Measurements from ENCODE around the gene DGKI.

DGKI gene

GRCh38 chr7:137519181-137519691 lies 327.5 kb downstream of the DGKI start:
- Histone ChIP-seq H3K27me3 (ENCODE audit: insufficient read depth, low read length) (no peaks in the 10 kb centered on the region), H3K4me1 (ENCODE audit: insufficient read depth, low read length, severe bottlenecking) (no peaks in the 10 kb centered on the region), H3K4me2 (ENCODE audit: low read length) (no peak overlapping the region), H3K36me3 (ENCODE audit: insufficient read depth, low read length) (no peaks in the 10 kb centered on the region), H3K9me3 (ENCODE audit: low read length) (no peaks in the 10 kb centered on the region), H3K79me2 (ENCODE audit: insufficient read depth, low read length) (no peaks in the 10 kb centered on the region), H3K4me3 (ENCODE audit: low read depth, low read length, poor library complexity, severe bottlenecking) (no peak overlapping the region), H3K9ac (ENCODE audit: low read length) (no peak overlapping the region), H3K27ac (ENCODE audit: low read depth, low read length, poor library complexity, severe bottlenecking) (no peak overlapping the region), H3K9me2 (ENCODE audit: low read depth, low read length) (no peaks in the 10 kb centered on the region), H4K20me1 (ENCODE audit: insufficient read depth, low read length) (no peaks in the 10 kb centered on the region), H2AFZ (ENCODE audit: low read length) (no peak overlapping the region), H3F3A (ENCODE audit: insufficient read depth, low read length) (no peaks in the 10 kb centered on the region)
- no peak for TF ChIP-seq CTCF (IDR thresholded peaks at IDR 0.05; ENCODE audit: low read length)
- TF ChIP-seq EZH2 (IDR thresholded peaks at IDR 0.05; ENCODE audit: borderline replicate concordance, low read length), result no peak

- Histone ChIP-seq H3F3A (ENCODE audit: insufficient read depth, low read length) (no peaks in the 10 kb centered on the region), H3K9me2 (ENCODE audit: low read depth, low read length) (no peaks in the 10 kb centered on the region), H3K27ac (ENCODE audit: low read depth, low read length, poor library complexity, severe bottlenecking) (no peak overlapping the region), H3K4me3 (ENCODE audit: low read depth, low read length, poor library complexity, severe bottlenecking) (no peak overlapping the region), H3K27me3 (ENCODE audit: insufficient read depth, low read length) (no peaks in the 10 kb centered on the region), H2AFZ (ENCODE audit: low read length) (no peak overlapping the region), H4K20me1 (ENCODE audit: insufficient read depth, low read length) (no peaks in the 10 kb centered on the region), H3K4me2 (ENCODE audit: low read length) (no peak overlapping the region), H3K4me1 (ENCODE audit: insufficient read depth, low read length, severe bottlenecking) (no peaks in the 10 kb centered on the region), H3K36me3 (ENCODE audit: insufficient read depth, low read length) (no peaks in the 10 kb centered on the region), H3K9me3 (ENCODE audit: low read length) (no peaks in the 10 kb centered on the region), H3K9ac (ENCODE audit: low read length) (no peak overlapping the region), H3K79me2 (ENCODE audit: insufficient read depth, low read length) (no peaks in the 10 kb centered on the region)
- TF ChIP-seq CTCF (IDR thresholded peaks at IDR 0.05; ENCODE audit: low read length), result no peak
- TF ChIP-seq EZH2 (IDR thresholded peaks at IDR 0.05; ENCODE audit: borderline replicate concordance, low read length), result no peak
These were observed 333.7 kb downstream of the DGKI start for GRCh38 chr7:137513091-137513490.

GRCh38 chr7:137507096-137507495 lies 339.7 kb downstream of the DGKI start:
- H3K4me1 ChIP-seq (ENCODE audit: insufficient read depth, low read length, severe bottlenecking), result no peaks in the 10 kb centered on the region
- no peaks in the 10 kb centered on the region for H4K20me1 ChIP-seq (ENCODE audit: insufficient read depth, low read length)
- no peak overlapping the region for H2AFZ ChIP-seq (ENCODE audit: low read length)
- H3K27me3 ChIP-seq (ENCODE audit: insufficient read depth, low read length), result no peaks in the 10 kb centered on the region
- no peak overlapping the region for H3K4me2 ChIP-seq (ENCODE audit: low read length)
- H3K4me3 ChIP-seq (ENCODE audit: low read depth, low read length, poor library complexity, severe bottlenecking), result no peak overlapping the region
- no peaks in the 10 kb centered on the region for H3K9me3 ChIP-seq (ENCODE audit: low read length)
- no peaks in the 10 kb centered on the region for H3K9me2 ChIP-seq (ENCODE audit: low read depth, low read length)
- no peak overlapping the region for H3K9ac ChIP-seq (ENCODE audit: low read length)
- no peaks in the 10 kb centered on the region for H3K36me3 ChIP-seq (ENCODE audit: insufficient read depth, low read length)
- H3F3A ChIP-seq (ENCODE audit: insufficient read depth, low read length), result no peaks in the 10 kb centered on the region
- no peak overlapping the region for H3K27ac ChIP-seq (ENCODE audit: low read depth, low read length, poor library complexity, severe bottlenecking)
- TF ChIP-seq CTCF (IDR thresholded peaks at IDR 0.05; ENCODE audit: low read length), result no peak
- TF ChIP-seq EZH2 (IDR thresholded peaks at IDR 0.05; ENCODE audit: borderline replicate concordance, low read length), result no peak
- no peaks in the 10 kb centered on the region for H3K79me2 ChIP-seq (ENCODE audit: insufficient read depth, low read length)
